GM21390 (cell line): Measurements from ENCODE around the gene GRIP2.

Experiments used
- ATAC-seq: cut with Tn5 transposase; IDR thresholded peaks from one replicate; pipeline ENCODE4 v1.9.1; 2021; ENCODE audit not compliant: unreplicated experiment

The GRIP2 gene

GRCh38 chr3:14562121-14562890 is 22.2 kb upstream of the GRIP2 start:
- no peak for ATAC-seq

GRCh38 chr3:14561051-14561960 is 21.2 kb upstream of the GRIP2 start:
- no peak for ATAC-seq

- ATAC-seq = no peak
Observed at GRCh38 chr3:14560110-14560509, 20.0 kb upstream of the GRIP2 start.

GRCh38 chr3:14558029-14558428 is 17.9 kb upstream of the GRIP2 start:
- ATAC-seq = no peak

- no peak for ATAC-seq
Observed at GRCh38 chr3:14555835-14556234, 15.7 kb upstream of the GRIP2 start.

- ATAC-seq = no peak
Observed at GRCh38 chr3:14554715-14555114, 14.6 kb upstream of the GRIP2 start.

- ATAC-seq = no peak
Observed at GRCh38 chr3:14553871-14554270, 13.7 kb upstream of the GRIP2 start.

- no peak for ATAC-seq
Observed at GRCh38 chr3:14552717-14553116, 12.6 kb upstream of the GRIP2 start.

- ATAC-seq = no peak
Observed at GRCh38 chr3:14552041-14552648, 12.0 kb upstream of the GRIP2 start.

- no peak for ATAC-seq
Observed at GRCh38 chr3:14550651-14551611, 10.8 kb upstream of the GRIP2 start.

- no peak for ATAC-seq
Observed at GRCh38 chr3:14550181-14550580, 10.0 kb upstream of the GRIP2 start.

GRCh38 chr3:14549256-14549919 is 9.2 kb upstream of the GRIP2 start:
- ATAC-seq = no peak

- ATAC-seq = no peak
Observed at GRCh38 chr3:14548321-14548729, 8.2 kb upstream of the GRIP2 start.

- no peak for ATAC-seq
Observed at GRCh38 chr3:14547693-14548092, 7.6 kb upstream of the GRIP2 start.

GRCh38 chr3:14546041-14546440 is 5.9 kb upstream of the GRIP2 start:
- no peak for ATAC-seq

GRCh38 chr3:14545251-14545635 is 5.1 kb upstream of the GRIP2 start:
- no peak for ATAC-seq

GRCh38 chr3:14544282-14545250 is 4.4 kb upstream of the GRIP2 start:
- ATAC-seq = no peak

- no peak for ATAC-seq
Observed at GRCh38 chr3:14543446-14543845, 3.3 kb upstream of the GRIP2 start.

- no peak for ATAC-seq
Observed at GRCh38 chr3:14542656-14543055, 2.5 kb upstream of the GRIP2 start.
